ENCODE measurements around the gene DCDC1. TPM values are rescaled to one million over a fixed set of nuclear protein-coding genes. Genes with fewer than 3 reads are reported as not detected.

DCDC1 gene
- total RNA-seq, 1 donor from 2014 or later = 6.9 TPM

- no peak for DNase-seq (ENCODE audit: low spot score, unreplicated experiment)
Measured at GRCh38 chr11:30868626-30869081, 500.9 kb downstream of the DCDC1 start.

GRCh38 chr11:30863209-30863608 lies 506.3 kb downstream of the DCDC1 start:
- TF ChIP-seq CTCF (IDR thresholded peaks at IDR 0.05; ENCODE audit: unreplicated experiment) = no peak
- no peak overlapping the region for H3K27ac Mint-ChIP-seq
- no peaks in the 10 kb centered on the region for H3K9me3 Mint-ChIP-seq (ENCODE audit: low read depth)
- no peaks in the 10 kb centered on the region for H3K27me3 Mint-ChIP-seq
- no peaks in the 10 kb centered on the region for H3K36me3 Mint-ChIP-seq (ENCODE audit: insufficient read depth)
- no peak overlapping the region for H3K4me3 Mint-ChIP-seq (ENCODE audit: low read depth)
- no peaks in the 10 kb centered on the region for H3K4me1 Mint-ChIP-seq (ENCODE audit: low read depth)
- no peak for DNase-seq (ENCODE audit: low spot score, unreplicated experiment)

More at GRCh38 chr11:30868626-30869081, 500.9 kb downstream of the DCDC1 start:
- H3K27ac Mint-ChIP-seq = no peak overlapping the region
- no peaks in the 10 kb centered on the region for H3K36me3 Mint-ChIP-seq (ENCODE audit: insufficient read depth)
- peaks cover 9% of the 10 kb centered on the region for H3K4me1 Mint-ChIP-seq (ENCODE audit: low read depth)
- no peak overlapping the region for H3K4me3 Mint-ChIP-seq (ENCODE audit: low read depth)
- no peak for TF ChIP-seq CTCF (IDR thresholded peaks at IDR 0.05; ENCODE audit: unreplicated experiment)
- no peaks in the 10 kb centered on the region for H3K9me3 Mint-ChIP-seq (ENCODE audit: low read depth)
- H3K27me3 Mint-ChIP-seq = no peaks in the 10 kb centered on the region

GRCh38 chr11:30861531-30861930 lies 508.0 kb downstream of the DCDC1 start:
- no peak for DNase-seq (ENCODE audit: low spot score, unreplicated experiment)
- H3K4me3 Mint-ChIP-seq (ENCODE audit: low read depth) = no peak overlapping the region
- H3K27me3 Mint-ChIP-seq = no peaks in the 10 kb centered on the region
- H3K4me1 Mint-ChIP-seq (ENCODE audit: low read depth) = no peaks in the 10 kb centered on the region
- no peak for TF ChIP-seq CTCF (IDR thresholded peaks at IDR 0.05; ENCODE audit: unreplicated experiment)
- H3K9me3 Mint-ChIP-seq (ENCODE audit: low read depth) = no peaks in the 10 kb centered on the region
- no peak overlapping the region for H3K27ac Mint-ChIP-seq
- no peaks in the 10 kb centered on the region for H3K36me3 Mint-ChIP-seq (ENCODE audit: insufficient read depth)

GRCh38 chr11:30861064-30861463 lies 508.5 kb downstream of the DCDC1 start:
- no peak for DNase-seq (ENCODE audit: low spot score, unreplicated experiment)
- TF ChIP-seq CTCF (IDR thresholded peaks at IDR 0.05; ENCODE audit: unreplicated experiment) = no peak
- Mint-ChIP-seq H3K36me3 (ENCODE audit: insufficient read depth) (no peaks in the 10 kb centered on the region), H3K4me3 (ENCODE audit: low read depth) (no peak overlapping the region), H3K27me3 (no peaks in the 10 kb centered on the region), H3K27ac (no peak overlapping the region), H3K4me1 (ENCODE audit: low read depth) (no peaks in the 10 kb centered on the region), H3K9me3 (ENCODE audit: low read depth) (no peaks in the 10 kb centered on the region)

GRCh38 chr11:30860146-30860545 lies 509.4 kb downstream of the DCDC1 start:
- no peak overlapping the region for H3K4me3 Mint-ChIP-seq (ENCODE audit: low read depth)
- H3K27ac Mint-ChIP-seq = no peak overlapping the region
- H3K9me3 Mint-ChIP-seq (ENCODE audit: low read depth) = no peaks in the 10 kb centered on the region
- no peaks in the 10 kb centered on the region for H3K36me3 Mint-ChIP-seq (ENCODE audit: insufficient read depth)
- H3K4me1 Mint-ChIP-seq (ENCODE audit: low read depth) = no peaks in the 10 kb centered on the region
- DNase-seq (ENCODE audit: low spot score, unreplicated experiment) = no peak
- TF ChIP-seq CTCF (IDR thresholded peaks at IDR 0.05; ENCODE audit: unreplicated experiment) = no peak
- no peaks in the 10 kb centered on the region for H3K27me3 Mint-ChIP-seq
